Endothelial cell of umbilical vein (primary cell): ENCODE data around the gene BUD13. TPM values are rescaled to one million over a fixed set of nuclear protein-coding genes. Genes with fewer than 3 reads are reported as not detected.

Experiments used
- BruUV-seq: library from RNA; stranded (reverse); fragments of 400-500 nt; replicated peaks from 2 replicates; lab custom pipeline; 2021; lab: Mats Ljungman, UMichigan
- CTCF ChIA-PET: fragments of 300-600, 350-600 bp; sonication (Branson Sonifier 250); formaldehyde crosslinking; loops from one replicate; lab custom pipeline; 2021; ENCODE audit warnings: antibody characterized with exemption, inconsistent platforms; lab: Charles Lee
- POLR2A ChIA-PET: fragments of 300-600, 350-600 bp; sonication (Branson Sonifier 250); formaldehyde crosslinking; loops from one replicate; lab custom pipeline; 2021; ENCODE audit warnings: antibody characterized with exemption, inconsistent platforms; lab: Charles Lee
- DNase-seq: peaks from one replicate; pipeline ENCODE4 v3.0.0-alpha.2; 2011; ENCODE audit warnings: low read depth, low spot score
- FAIRE-seq: peaks from 2 replicates; lab custom pipeline; 2011; peaks lifted over from hg19 to GRCh38; lab: Jason Lieb, UNC
- H2AFZ ChIP-seq: 2 replicates; pipeline ENCODE4 v1.6.0; 2012; ENCODE audit warnings: low read depth, low read length, control low read depth, inconsistent platforms
- H3K27ac ChIP-seq: 2 replicates; pipeline ENCODE4 v1.5.1; 2011; ENCODE audit warnings: low read depth, mild to moderate bottlenecking, control low read depth, low read length, moderate library complexity; ENCODE audit not compliant: insufficient read depth
- H3K27me3 ChIP-seq, 2 experiments: 2 replicates each; pipeline versions ENCODE4 v1.6.0 to v1.6.1; 2011; ENCODE audit warnings: low read length in 2 of 2, mixed read lengths in 1 of 2; ENCODE audit not compliant: control insufficient read depth in 2 of 2, insufficient read depth in 2 of 2
- H3K36me3 ChIP-seq, 2 experiments: 2 replicates in 1 of 2; 3 replicates in 1 of 2; pipeline ENCODE4 v1.5.1; 2011; ENCODE audit warnings: low read length in 2 of 2, mild to moderate bottlenecking in 1 of 2, moderate library complexity in 1 of 2; ENCODE audit not compliant: control insufficient read depth in 2 of 2, insufficient read depth in 2 of 2; ENCODE audit errors: extremely low read depth in 1 of 2
- H3K4me1 ChIP-seq: 3 replicates; pipeline ENCODE4 v1.5.1; 2011; ENCODE audit warnings: mild to moderate bottlenecking, low read length; ENCODE audit not compliant: control insufficient read depth, insufficient read depth; ENCODE audit errors: extremely low read depth
- H3K4me2 ChIP-seq: 2 replicates; pipeline ENCODE4 v1.6.1; 2011; ENCODE audit warnings: low read length, control low read depth, mixed read lengths; ENCODE audit not compliant: insufficient read depth
- H3K4me3 ChIP-seq, 3 experiments: fragments of 200-600 bp in 1 of 3; sonication (generic), shearing (Covaris generic) in 1 of 3; replicated peaks in 1 of 3; 2 replicates each; pipeline ENCODE4 v1.5.1; 2011 to 2016; ENCODE audit warnings: control low read depth in 3 of 3, low read length in 3 of 3, mild to moderate bottlenecking in 2 of 3, inconsistent platforms in 1 of 3, low read depth in 1 of 3, moderate library complexity in 1 of 3; ENCODE audit not compliant: insufficient read depth in 1 of 3
- H3K79me2 ChIP-seq: 2 replicates; pipeline ENCODE4 v1.6.0; 2012; ENCODE audit warnings: low read length, inconsistent platforms; ENCODE audit not compliant: control insufficient read depth, insufficient read depth
- H3K9ac ChIP-seq: replicated peaks from 2 replicates; pipeline ENCODE3; 2011; ENCODE audit warnings: low read length, control low read depth; ENCODE audit not compliant: insufficient read depth; ENCODE audit errors: extremely low read depth
- H3K9me1 ChIP-seq: replicated peaks from 3 replicates; pipeline ENCODE4 v1.6.0; 2011; ENCODE audit warnings: mild to moderate bottlenecking, low read length; ENCODE audit not compliant: control insufficient read depth, insufficient read depth; ENCODE audit errors: extremely low read depth
- H3K9me3 ChIP-seq: replicated peaks from 2 replicates; pipeline ENCODE4 v1.5.1; 2012; ENCODE audit warnings: low read length, inconsistent platforms; ENCODE audit not compliant: control insufficient read depth, insufficient read depth
- H4K20me1 ChIP-seq: replicated peaks from 2 replicates; pipeline ENCODE3; 2011; ENCODE audit warnings: mild to moderate bottlenecking, low read length; ENCODE audit not compliant: control insufficient read depth, insufficient read depth; ENCODE audit errors: extremely low read depth
- CTCF ChIP-seq, 2 donors: IDR thresholded peaks; 1 replicate in 1 of 2; 2 replicates in 1 of 2; pipeline ENCODE4 v1.5.1; 2011; ENCODE audit warnings: low read length in 2 of 2, mild to moderate bottlenecking in 2 of 2, moderate library complexity in 2 of 2, control low read depth in 1 of 2, inconsistent platforms in 1 of 2, low read depth in 1 of 2; ENCODE audit not compliant: insufficient read depth in 1 of 2; ENCODE audit errors: extremely low read depth in 1 of 2
- EZH2 ChIP-seq: IDR thresholded peaks from 2 replicates; pipeline ENCODE4 v1.6.1; 2012; ENCODE audit warnings: borderline replicate concordance, low read depth, mild to moderate bottlenecking, moderate library complexity, low read length, inconsistent platforms; ENCODE audit not compliant: severe bottlenecking
- FOS ChIP-seq: IDR thresholded peaks from 2 replicates; pipeline ENCODE4 v1.6.1; 2011; ENCODE audit warnings: mild to moderate bottlenecking, low read length, moderate library complexity, borderline replicate concordance; ENCODE audit not compliant: insufficient read depth
- GATA2 ChIP-seq: IDR thresholded peaks from 2 replicates; pipeline ENCODE4 v1.7.0; 2011; ENCODE audit warnings: low read depth, mild to moderate bottlenecking, moderate library complexity, mixed read lengths, low read length; ENCODE audit not compliant: insufficient read length, insufficient read depth
- JUN ChIP-seq: IDR thresholded peaks from 2 replicates; pipeline ENCODE4 v1.6.1; 2011; ENCODE audit warnings: borderline replicate concordance, low read depth; ENCODE audit not compliant: insufficient read length, insufficient read depth
- MAX ChIP-seq: IDR thresholded peaks from 2 replicates; pipeline ENCODE4 v1.6.1; 2011; ENCODE audit not compliant: insufficient read depth, insufficient read length
- MYC ChIP-seq: IDR thresholded peaks from one replicate; pipeline ENCODE4 v1.6.1; 2011; ENCODE audit warnings: mild to moderate bottlenecking, low read depth, low read length
- POLR2A ChIP-seq: IDR thresholded peaks from 2 replicates; pipeline ENCODE4 v1.6.1; 2012; ENCODE audit warnings: low read depth, mild to moderate bottlenecking, control low read depth, low read length
- POLR2AphosphoS5 ChIP-seq: IDR thresholded peaks from 2 replicates; pipeline ENCODE4 v1.6.1; 2012; ENCODE audit warnings: low read depth, mild to moderate bottlenecking, control low read depth, low read length, moderate library complexity; ENCODE audit not compliant: insufficient read depth
- dilution Hi-C: fragments of 300-500 bp; cut with MboI; formaldehyde crosslinking; loops from one replicate; pipeline ENCODE4 v1.15.0; 2019; ENCODE audit warnings: low sequenced_read_pairs; ENCODE audit not compliant: extremely low pct_ligation_motif_present
- intact Hi-C: fragments of 100-400 bp; cut with micrococcal nuclease; formaldehyde crosslinking; loops from one replicate; pipeline ENCODE4 v1.10.0; 2022
- polyA plus RNA-seq, 4 experiments: library from polyadenylated mRNA; depleted of rRNA in 3 of 4; stranded (reverse) in 3 of 4; unstranded in 1 of 4; fragments of >200 nt; gene quantifications; 2 replicates each; pipeline versions ENCODE4 v1.2.1 to v1.2.3, GENCODE V29; 2011 to 2012; ENCODE audit warnings: missing spikeins in 1 of 4
- total RNA-seq: library from RNA; stranded (reverse); gene quantifications from 2 replicates; pipeline ENCODE4 v1.2.3, GENCODE V29; 2021

Gene BUD13
- total and polyA plus RNA-seq, 2 donors (not counting 3 experiments of a cell fraction or from before 2014, with no cell fraction given) = 18.8 to 21.8 TPM

DNA sequence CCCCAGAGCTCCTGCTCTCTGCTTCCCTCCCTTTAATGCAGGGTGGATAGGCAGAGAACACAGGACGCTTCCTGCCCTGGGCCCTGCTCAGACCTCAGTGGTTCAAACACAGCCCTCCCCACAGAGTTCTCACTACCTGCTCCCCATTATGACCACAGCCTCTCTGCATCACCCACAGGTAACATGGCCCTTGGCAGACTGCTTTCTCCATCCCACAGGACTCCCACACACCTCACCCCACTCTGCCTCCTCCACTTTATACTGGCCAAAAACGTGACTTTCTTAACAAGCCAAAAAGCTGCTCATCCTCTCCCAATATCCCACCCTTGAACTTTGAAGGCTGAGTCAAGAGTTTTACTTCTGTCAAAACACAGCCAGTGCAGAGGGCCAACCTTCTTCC is 33.8 kb downstream of the BUD13 start:
- H3K27me3 ChIP-seq = no peaks in the 10 kb centered on the region
- H3K4me1 ChIP-seq = peaks cover 11% of the 10 kb centered on the region
- intact Hi-C loops (no loop called here), dilution Hi-C loops (no loop called here)
- H2AFZ ChIP-seq = no peak overlapping the region
- H3K9me3 ChIP-seq = no peaks in the 10 kb centered on the region
- DNase-seq = no peak
- no peak overlapping the region for H3K4me3 ChIP-seq
- no peaks in the 10 kb centered on the region for H3K79me2 ChIP-seq
- H3K4me2 ChIP-seq = no peak overlapping the region
- no peak for FAIRE-seq
- TF ChIP-seq POLR2A = no peak
- TF ChIP-seq MYC = no peak
- TF ChIP-seq CTCF (IDR thresholded peaks at IDR 0.05; ENCODE audit: extremely low read depth in 1 of 2, insufficient read depth in 1 of 2, low read depth in 1 of 2, low read length in 2 of 2) = no peak
- no peak for TF ChIP-seq GATA2
- no peak for TF ChIP-seq FOS
- no peak for TF ChIP-seq EZH2
- H3K36me3 ChIP-seq = no peaks in the 10 kb centered on the region
- ChIA-PET POLR2A (no interaction called here), CTCF (interaction anchor here (0.7 kb wide), 1 partner anchor 10 kb away, joined by 3 read pairs; no protein-coding TSS in a partner anchor)
- no TSS peak for BruUV-seq
- no peak overlapping the region for H3K27ac ChIP-seq
- H3K9me1 ChIP-seq = no peaks in the 10 kb centered on the region
- no peak overlapping the region for H3K9ac ChIP-seq
- no peaks in the 10 kb centered on the region for H4K20me1 ChIP-seq

DNA sequence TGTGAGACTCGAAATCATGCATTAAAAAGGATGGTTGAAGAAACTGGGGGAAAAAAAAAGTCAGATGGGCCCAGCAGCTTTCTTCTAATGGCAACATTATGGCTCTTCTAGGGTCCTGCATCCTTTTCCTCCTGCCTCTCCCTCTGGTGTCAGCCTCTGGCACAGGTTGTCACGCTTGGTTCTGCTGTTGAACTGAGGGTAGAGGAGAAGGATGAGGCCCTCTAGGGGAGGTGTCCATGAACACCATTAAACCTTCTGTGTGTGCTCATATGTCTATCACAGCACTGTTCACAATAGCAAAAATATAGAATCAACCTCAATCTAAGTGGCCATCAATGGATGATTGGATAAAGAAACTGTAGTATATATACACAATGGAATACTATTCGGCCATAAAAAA is 36.0 kb downstream of the BUD13 start:
- no peak for DNase-seq
- Histone ChIP-seq H3K4me1 (peaks cover under 1% of the 10 kb centered on the region), H3K9me1 (no peaks in the 10 kb centered on the region), H3K9me3 (no peaks in the 10 kb centered on the region), H4K20me1 (no peaks in the 10 kb centered on the region), H3K79me2 (no peaks in the 10 kb centered on the region), H3K4me2 (no peak overlapping the region), H3K4me3 (no peak overlapping the region), H3K36me3 (no peaks in the 10 kb centered on the region), H2AFZ (no peak overlapping the region), H3K27me3 (peaks cover 1 to 3% of the 10 kb centered on the region in 2 experiments), H3K9ac (no peak overlapping the region), H3K27ac (no peak overlapping the region)
- intact Hi-C loops (no loop called here), dilution Hi-C loops (no loop called here)
- no TSS peak for BruUV-seq
- TF ChIP-seq EZH2 = no peak
- no peak for TF ChIP-seq MYC
- no peak for TF ChIP-seq FOS
- no peak for TF ChIP-seq POLR2A
- no peak for TF ChIP-seq POLR2AphosphoS5
- no peak for TF ChIP-seq JUN
- TF ChIP-seq CTCF (IDR thresholded peaks at IDR 0.05; ENCODE audit: extremely low read depth in 1 of 2, insufficient read depth in 1 of 2, low read depth in 1 of 2, low read length in 2 of 2) = no peak
- no peak for TF ChIP-seq GATA2
- TF ChIP-seq MAX = no peak
- CTCF ChIA-PET = interaction anchor here (0.7 to 1.6 kb wide), 2 partner anchors 10 to 31 kb away, joined by 3 to 5 read pairs; no protein-coding TSS in a partner anchor
- POLR2A ChIA-PET = no interaction called here
- FAIRE-seq = no peak
